ENCODE results near the gene CPD. TPM values are rescaled to one million over a fixed set of nuclear protein-coding genes. Genes with fewer than 3 reads are reported as not detected.

The CPD gene
- total RNA-seq, 1 donor from 2014 or later: 51.2 TPM

- H3K4me1 Mint-ChIP-seq (ENCODE audit: low read depth, unreplicated experiment): peaks cover 3% of the 10 kb centered on the region
Observed at GRCh38 chr17:30361766-30362279, 16.9 kb upstream of the CPD start.

GRCh38 chr17:30363715-30364202 lies 15.0 kb upstream of the CPD start:
- H3K4me2 ChIP-seq (ENCODE audit: low read length): no peak overlapping the region
- H3K27ac Mint-ChIP-seq (ENCODE audit: unreplicated experiment): no peak overlapping the region

More at GRCh38 chr17:30361766-30362279, 16.9 kb upstream of the CPD start:
- DNase-seq (ENCODE audit: low read depth) (no peak), FAIRE-seq (no peak)
- peaks cover 2% of the 10 kb centered on the region for H3K27me3 ChIP-seq (ENCODE audit: insufficient read depth, low read length)
- no peak overlapping the region for H3K4me3 ChIP-seq (ENCODE audit: insufficient read depth, low read depth, low read length)
- no peaks in the 10 kb centered on the region for H3K9me3 ChIP-seq (ENCODE audit: insufficient read depth, low read depth, low read length)
- H3K79me2 ChIP-seq (ENCODE audit: insufficient read depth, low read length): no peaks in the 10 kb centered on the region
- no peak overlapping the region for H3K4me2 ChIP-seq (ENCODE audit: low read length)
- no peaks in the 10 kb centered on the region for H3K36me3 ChIP-seq (ENCODE audit: insufficient read depth, low read length)
- no peaks in the 10 kb centered on the region for H4K20me1 ChIP-seq (ENCODE audit: insufficient read depth, low read length)
- H3K4me1 ChIP-seq (ENCODE audit: insufficient read depth, low read length): peaks cover 5% of the 10 kb centered on the region
- peaks cover 4% of the 10 kb centered on the region for H3K9me3 Mint-ChIP-seq (ENCODE audit: unreplicated experiment)
- H2AFZ ChIP-seq (ENCODE audit: low read depth, low read length): no peak overlapping the region
- no peaks in the 10 kb centered on the region for H3K36me3 Mint-ChIP-seq (ENCODE audit: low read depth, unreplicated experiment)
- H3K4me3 Mint-ChIP-seq (ENCODE audit: unreplicated experiment): no peak overlapping the region
- no peak for TF ChIP-seq CTCF (IDR thresholded peaks at IDR 0.05; ENCODE audit: insufficient read depth, low read depth, low read length)
- no peak for TF ChIP-seq EZH2 (IDR thresholded peaks at IDR 0.05; ENCODE audit: insufficient read depth, low read length)
- H3K27me3 Mint-ChIP-seq (ENCODE audit: low read depth, unreplicated experiment): peaks cover 6% of the 10 kb centered on the region
- no peak overlapping the region for H3K9ac ChIP-seq (ENCODE audit: low read length)
- no peak overlapping the region for H3K27ac Mint-ChIP-seq (ENCODE audit: unreplicated experiment)
- H3K27ac ChIP-seq (ENCODE audit: low read depth, low read length): no peak overlapping the region

More at GRCh38 chr17:30363715-30364202, 15.0 kb upstream of the CPD start:
- Histone ChIP-seq H3K79me2 (ENCODE audit: insufficient read depth, low read length) (no peaks in the 10 kb centered on the region), H3K9me3 (ENCODE audit: insufficient read depth, low read depth, low read length) (no peaks in the 10 kb centered on the region), H3K4me1 (ENCODE audit: insufficient read depth, low read length) (peaks cover 5% of the 10 kb centered on the region), H3K36me3 (ENCODE audit: insufficient read depth, low read length) (no peaks in the 10 kb centered on the region), H3K4me3 (ENCODE audit: insufficient read depth, low read depth, low read length) (no peak overlapping the region), H3K27ac (ENCODE audit: low read depth, low read length) (no peak overlapping the region), H3K9ac (ENCODE audit: low read length) (no peak overlapping the region), H4K20me1 (ENCODE audit: insufficient read depth, low read length) (no peaks in the 10 kb centered on the region), H2AFZ (ENCODE audit: low read depth, low read length) (no peak overlapping the region), H3K27me3 (ENCODE audit: insufficient read depth, low read length) (peaks cover 2% of the 10 kb centered on the region)
- Mint-ChIP-seq H3K4me1 (ENCODE audit: low read depth, unreplicated experiment) (peaks cover 3% of the 10 kb centered on the region), H3K36me3 (ENCODE audit: low read depth, unreplicated experiment) (no peaks in the 10 kb centered on the region), H3K4me3 (ENCODE audit: unreplicated experiment) (no peak overlapping the region), H3K9me3 (ENCODE audit: unreplicated experiment) (peaks cover 4% of the 10 kb centered on the region), H3K27me3 (ENCODE audit: low read depth, unreplicated experiment) (peaks cover 6% of the 10 kb centered on the region)
- TF ChIP-seq EZH2 (IDR thresholded peaks at IDR 0.05; ENCODE audit: insufficient read depth, low read length) (no peak), CTCF (IDR thresholded peaks at IDR 0.05; ENCODE audit: insufficient read depth, low read depth, low read length) (no peak)
- FAIRE-seq (peak; percentile 81), DNase-seq (ENCODE audit: low read depth) (peak; percentile 79)

Data from astrocyte (in vitro differentiated cells and primary cell).